22Rv1 (cell line): ENCODE measurements around the gene RPAP3.

Source experiments
- CTCF ChIP-seq: fragments of 450-650 bp; IDR thresholded peaks from 2 replicates; pipeline ENCODE4 v1.5.1; 2017; ENCODE audit warnings: mild to moderate bottlenecking
- ZFX ChIP-seq: fragments of 450-650 bp; IDR thresholded peaks from 2 replicates; pipeline ENCODE4 v1.6.1; 2017; ENCODE audit warnings: antibody characterized with exemption, borderline replicate concordance

GRCh38 chr12:47687636-47688035, 18.2 kb downstream of the RPAP3 start:
- TF ChIP-seq CTCF (no peak), ZFX (no peak)
